Astrocyte (in vitro differentiated cells and primary cell): ENCODE measurements around the gene HRCT1.

Source experiments
- CTCF ChIP-seq: IDR thresholded peaks from 2 replicates; pipeline ENCODE4 v1.5.1; 2011; ENCODE audit warnings: low read depth, mild to moderate bottlenecking, inconsistent platforms, low read length, moderate library complexity; ENCODE audit not compliant: insufficient read depth
- EZH2 ChIP-seq: IDR thresholded peaks from 2 replicates; pipeline ENCODE4 v1.6.1; 2012; ENCODE audit warnings: mild to moderate bottlenecking, low read length, inconsistent platforms; ENCODE audit not compliant: insufficient read depth

GRCh38 chr9:35898337-35898736 is 7.7 kb upstream of the HRCT1 start:
- TF ChIP-seq CTCF (no peak), EZH2 (no peak)
